ENCODE results near the gene SRGAP1. TPM values are rescaled to one million over a fixed set of nuclear protein-coding genes. Genes with fewer than 3 reads are reported as not detected.

SRGAP1 gene
- total and polyA plus RNA-seq, 9 of the 15 experiments (the other 6 are each of a cell fraction or from before 2014, with no cell fraction given) = 0.01 to 0.13 (median 0.04) TPM; not detected in 3

- Histone ChIP-seq H3K4me2 (ENCODE audit: insufficient read depth, low read length) (no peak overlapping the region), H3K27ac (ENCODE audit: extremely low read depth, low read depth, low read length) (no peak overlapping the region), H3K36me3 (ENCODE audit: control insufficient read depth, insufficient read depth, low read length) (peaks cover 20% of the 10 kb centered on the region; the same call in 2 of the 3 replicates), H3K4me1 (replicated peaks in 1 of 2; ENCODE audit: control insufficient read depth in 2 of 2, insufficient read depth in 2 of 2, low read length in 2 of 2) (no peaks in the 10 kb centered on the region), H3K9me3 (replicated peaks; ENCODE audit: control insufficient read depth, insufficient read depth, low read depth, low read length) (no peaks in the 10 kb centered on the region), H3K9me1 (ENCODE audit: control insufficient read depth, insufficient read depth, low read length) (no peaks in the 10 kb centered on the region), H2AFZ (ENCODE audit: low read depth, low read length) (no peak overlapping the region), H4K20me1 (replicated peaks; ENCODE audit: control insufficient read depth, insufficient read depth, low read length) (no peaks in the 10 kb centered on the region), H3K79me2 (ENCODE audit: control insufficient read depth, insufficient read depth, low read length) (no peaks in the 10 kb centered on the region), H3K27me3 (ENCODE audit: control insufficient read depth in 2 of 2, insufficient read depth in 2 of 2, low read length in 2 of 2) (peaks cover 0 to 11% of the 10 kb centered on the region in 2 experiments; a peak in 2 of 5 replicates), H3K9ac (ENCODE audit: insufficient read depth in 1 of 2, low read depth in 2 of 2, low read length in 2 of 2) (no peak overlapping the region), H3K4me3 (no peak overlapping the region)
- in situ Hi-C loops (cut with MboI) = loop anchor here (25.0 kb wide), 1 partner anchor 399 kb away; no protein-coding TSS in a partner anchor
- 11% methylated on average over 2 of the region's 2 CpGs for WGBS (ENCODE audit: insufficient coverage, low coverage, missing lambda C conversion rate)
- ChIA-PET CTCF (ENCODE audit: low intra/inter-chr PET ratio) (no interaction called here), POLR2A (no interaction called here)
- DNase-seq (ENCODE audit: extremely low read depth in 1 of 4, low spot score in 3 of 4) (no peak), FAIRE-seq (no peak), ATAC-seq (no peak)
- intact Hi-C loops (cut with micrococcal nuclease) = no loop called here
- TF ChIP-seq MLLT1 (IDR thresholded peaks at IDR 0.05) = no peak
- TF ChIP-seq ZBTB2 (IDR thresholded peaks at IDR 0.05) = no peak
- TF ChIP-seq IRF9 (tag; IDR thresholded peaks at IDR 0.05) = no peak
- no peak for TF ChIP-seq ZBTB26 (CRISPR knock-in tag; IDR thresholded peaks at IDR 0.05)
- TF ChIP-seq SMARCE1 (IDR thresholded peaks at IDR 0.05) = no peak
- TF ChIP-seq BRCA1 (IDR thresholded peaks at IDR 0.05) = no peak
- no peak for TF ChIP-seq BRCA1 (CRISPR knock-in tag; IDR thresholded peaks at IDR 0.05)
- BruUV-seq (replicated peaks) = no TSS peak
Measured at GRCh38 chr12:63811334-63811733, 33.2 kb upstream of the SRGAP1 start.

All from K562 (cell line).